Posterior vena cava (tissue), 2 donors: ENCODE results near the gene CDK1. TPM values are rescaled to one million over a fixed set of nuclear protein-coding genes. Genes with fewer than 3 reads are reported as not detected.

Experiments
- DNase-seq: peaks from one replicate; pipeline ENCODE4 v3.0.0-alpha.2; 2020; ENCODE audit warnings: low spot score
- intact Hi-C, 2 donors: fragments of 100-400 bp; cut with DNase I; formaldehyde crosslinking; loops; one replicate each; pipeline versions ENCODE4 v1.14.1 to v1.14.2; 2022 to 2023
- total RNA-seq, 2 donors: library from RNA; stranded (reverse); fragmentation: NEBNext Ultra II Directional; extraction: Animal tissue kit (Norgen Biotek cat#: 25700); gene quantifications; one replicate each; pipeline ENCODE4 v1.2.1, GENCODE V29; 2021
- donor health status: DM: yes; HTN: yes; CAD: no.
- donor health status: DM: yes; HTN: yes; CAD: no.

Gene CDK1
- total RNA-seq, 2 donors from 2014 or later = 1.1 to 1.3 TPM

DNA sequence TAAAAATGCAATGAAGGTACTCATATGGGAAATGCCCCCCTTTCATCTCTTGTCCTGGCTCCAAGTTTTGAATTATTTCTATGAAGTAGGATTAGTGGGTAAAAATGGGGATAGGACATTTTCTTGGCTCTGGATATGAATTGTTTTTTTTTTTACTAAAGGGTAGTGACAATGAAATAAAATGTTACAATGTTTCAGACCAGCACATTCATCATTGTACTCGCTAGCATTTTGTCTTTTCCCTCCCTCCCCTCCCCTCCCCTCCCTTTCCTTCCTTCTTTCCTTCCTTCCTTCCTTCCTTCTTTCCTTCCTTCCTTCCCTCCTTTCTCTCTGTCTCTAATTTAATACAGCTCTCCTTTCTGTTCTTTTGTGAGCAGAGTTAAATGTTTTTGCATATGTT, 64.4 kb downstream of the CDK1 start:
- no peak for DNase-seq
- intact Hi-C loops = no loop called here

Other genes starting within 250 kb of the CDK1 start
- 10 to 100 TPM; 14.3 to 15.4 TPM for gene RHOBTB1, start 165.7 kb downstream of the CDK1 start, total RNA-seq